HG03103 (cell line): Measurements from ENCODE around the gene SLC20A1.

ENCODE experiments used
- ATAC-seq: cut with Tn5 transposase; IDR thresholded peaks from one replicate; pipeline ENCODE4 v1.9.1; 2021; ENCODE audit warnings: low read depth; ENCODE audit not compliant: unreplicated experiment

The SLC20A1 gene

DNA sequence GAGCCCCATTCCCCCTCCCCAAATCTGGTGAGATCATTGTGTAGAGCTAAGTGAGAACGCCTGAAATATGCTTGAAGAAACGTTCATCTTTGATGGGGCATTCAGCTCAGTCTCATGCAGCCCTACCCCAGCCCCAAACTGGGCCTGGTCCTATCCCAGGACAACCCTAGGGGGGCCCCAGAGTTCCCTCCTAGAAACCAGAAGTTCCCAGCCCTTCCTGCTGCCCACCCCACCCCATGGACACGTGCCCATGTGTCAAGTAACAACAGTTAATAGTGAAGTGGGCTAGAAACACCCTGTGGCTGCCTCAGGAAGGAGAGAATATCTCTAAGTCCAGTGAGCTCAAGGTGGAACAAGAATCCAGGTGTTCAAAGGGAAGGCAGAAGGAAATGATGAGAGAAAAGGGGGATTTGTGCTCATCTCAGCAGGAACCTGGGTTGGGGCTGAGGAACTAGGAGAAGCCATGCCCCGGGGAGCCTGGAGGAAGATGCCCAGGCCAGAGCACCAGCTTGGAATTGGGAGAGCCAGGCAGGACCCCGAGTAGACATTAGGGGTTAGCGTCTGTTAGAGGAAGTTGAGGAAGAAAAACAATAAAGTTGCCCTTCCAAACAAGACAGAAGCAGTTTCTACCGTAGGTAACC lies 20.1 kb upstream of the SLC20A1 start:
- no peak for ATAC-seq

- peak; percentile 51 for ATAC-seq
Measured at GRCh38 chr2:112626604-112627059, 19.1 kb upstream of the SLC20A1 start.

DNA sequence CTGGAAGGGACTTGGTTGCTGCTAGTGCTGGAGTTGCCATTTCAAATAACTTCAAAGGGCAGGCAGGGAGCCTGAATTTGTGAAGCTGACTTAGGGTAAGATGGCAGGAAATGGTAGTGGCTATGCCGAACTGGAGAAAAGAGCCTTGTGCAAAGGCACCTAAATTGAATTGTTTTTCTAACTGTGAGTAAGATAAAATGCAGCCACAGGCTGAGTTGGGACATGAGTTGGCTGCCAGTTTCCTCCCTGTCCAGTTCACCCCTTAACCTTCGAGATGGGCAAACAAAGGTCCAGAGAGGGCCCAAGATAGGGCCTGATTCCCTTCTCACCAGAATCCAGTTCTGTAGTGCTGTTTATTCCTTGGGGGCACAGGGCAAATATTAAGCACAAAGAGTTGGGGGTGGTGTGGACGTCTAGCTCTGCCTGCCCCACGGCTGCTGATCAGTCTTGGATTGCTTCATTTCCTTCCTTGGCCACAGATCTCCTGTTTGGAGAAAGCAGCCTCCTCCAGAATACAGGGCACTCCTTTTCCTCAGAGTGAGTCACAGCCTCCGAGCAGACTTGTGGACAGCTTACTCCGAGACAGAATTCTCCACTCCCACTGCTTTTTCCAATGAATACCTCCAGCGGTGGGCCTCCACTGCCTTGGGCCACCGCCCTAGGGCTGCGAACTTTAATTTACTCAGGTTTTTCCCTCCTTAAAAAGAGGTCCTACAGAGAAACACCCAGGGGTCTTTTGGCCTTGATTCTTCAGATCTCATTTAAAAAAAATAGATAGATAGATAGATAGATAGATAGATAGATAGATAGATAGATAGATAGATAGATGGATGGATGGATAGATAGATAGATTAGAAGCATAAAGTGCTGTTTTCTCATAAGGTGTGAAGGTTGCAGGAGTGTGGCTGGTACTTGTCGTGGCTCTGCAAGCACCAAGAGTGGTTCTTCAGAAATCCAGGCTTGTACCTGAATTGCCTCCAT lies 18.4 kb upstream of the SLC20A1 start:
- no peak for ATAC-seq

DNA sequence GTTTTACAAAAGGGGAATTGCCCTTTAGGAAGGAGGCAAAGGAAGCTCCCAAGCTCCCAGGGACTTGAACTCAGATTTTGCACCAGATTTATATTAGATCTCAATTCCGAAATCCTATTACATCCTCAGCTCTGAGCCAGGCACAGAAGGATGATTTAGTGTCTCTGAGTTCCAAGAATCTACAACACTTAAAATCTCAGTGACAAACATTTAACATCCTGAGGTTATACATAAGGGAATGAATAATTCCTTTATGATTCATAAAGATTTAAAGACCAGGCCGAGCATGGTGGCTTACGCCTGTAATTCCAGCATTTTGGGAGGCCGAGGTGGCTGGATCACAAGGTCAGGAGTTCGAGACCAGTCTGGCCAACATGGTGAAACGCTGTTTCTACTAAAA lies 16.5 kb upstream of the SLC20A1 start:
- ATAC-seq, result no peak

- ATAC-seq, result no peak
Measured at GRCh38 chr2:112629823-112630222, 15.9 kb upstream of the SLC20A1 start.

DNA sequence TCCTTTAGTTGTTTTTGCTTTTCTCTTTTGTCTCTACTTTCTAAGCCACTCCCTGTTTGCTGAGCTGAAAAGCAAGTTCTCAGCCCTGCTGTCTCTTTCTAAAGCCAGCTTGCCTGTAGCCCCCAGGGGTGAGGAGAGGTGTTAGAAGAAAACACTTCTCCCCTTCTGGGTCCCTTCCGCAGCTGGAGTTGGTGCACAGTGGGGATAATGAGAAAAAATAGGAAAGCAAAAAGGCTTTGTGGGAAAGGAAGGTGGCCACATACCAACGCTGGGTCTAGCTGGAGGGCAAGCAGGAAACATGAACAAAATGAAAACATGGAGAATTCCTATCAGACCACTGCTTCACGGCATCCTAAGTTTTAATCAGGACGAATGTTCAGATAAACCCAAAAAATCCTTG lies 15.5 kb upstream of the SLC20A1 start:
- no peak for ATAC-seq

DNA sequence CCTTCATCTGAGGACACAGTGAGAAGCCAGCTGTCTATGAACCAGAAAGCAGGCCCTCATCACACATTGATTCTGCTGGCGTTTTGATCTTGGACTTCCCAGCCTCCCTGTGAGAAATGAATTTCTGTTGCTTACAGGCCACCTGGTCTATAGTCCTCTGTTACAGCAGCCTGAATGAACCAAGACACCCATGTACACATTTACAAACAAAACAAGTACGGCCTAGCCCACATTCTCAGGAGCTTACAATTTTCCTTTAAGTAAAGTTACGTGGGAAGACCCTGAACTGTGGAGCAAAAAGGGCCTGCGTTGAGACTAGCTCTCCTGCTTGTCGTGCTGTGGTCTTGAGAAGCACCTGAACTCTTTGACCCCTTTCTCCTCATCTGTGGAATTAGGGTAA lies 12.0 kb upstream of the SLC20A1 start:
- no peak for ATAC-seq

DNA sequence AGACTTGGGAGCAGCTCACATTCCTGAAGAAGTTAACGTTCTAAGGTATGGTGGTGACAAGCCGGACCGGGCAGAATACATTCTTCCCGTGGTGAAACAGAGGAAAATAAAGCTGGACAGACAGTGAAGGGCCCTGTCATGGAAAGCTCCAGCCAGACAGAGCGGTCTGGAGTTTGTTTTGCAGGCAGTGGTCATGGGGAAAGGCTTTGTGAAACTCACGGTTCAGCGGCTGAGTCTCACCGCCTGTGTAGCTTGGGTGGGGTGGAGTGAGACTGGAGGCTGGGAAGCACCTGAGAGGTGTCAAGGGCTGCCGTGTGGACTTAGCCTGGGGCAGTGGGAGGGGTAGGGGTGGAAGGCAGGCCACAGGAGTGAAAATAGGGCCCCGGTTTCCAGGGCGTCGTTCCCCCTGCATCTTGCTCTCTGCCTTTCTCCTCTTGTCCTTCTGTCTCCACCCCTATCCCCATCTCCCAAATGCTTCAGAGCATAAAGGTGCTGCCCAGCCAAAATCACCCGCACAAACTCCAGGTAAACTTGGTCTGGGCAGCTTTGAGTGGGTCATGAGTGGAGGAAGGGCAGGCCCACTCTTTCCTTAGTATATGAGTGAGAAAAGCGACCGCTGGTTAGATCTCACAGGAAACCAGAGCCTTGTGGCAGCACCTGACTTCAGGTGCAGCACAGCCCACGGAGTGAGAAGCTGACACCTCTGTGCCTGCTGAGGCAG lies 11.4 kb upstream of the SLC20A1 start:
- ATAC-seq, result no peak

DNA sequence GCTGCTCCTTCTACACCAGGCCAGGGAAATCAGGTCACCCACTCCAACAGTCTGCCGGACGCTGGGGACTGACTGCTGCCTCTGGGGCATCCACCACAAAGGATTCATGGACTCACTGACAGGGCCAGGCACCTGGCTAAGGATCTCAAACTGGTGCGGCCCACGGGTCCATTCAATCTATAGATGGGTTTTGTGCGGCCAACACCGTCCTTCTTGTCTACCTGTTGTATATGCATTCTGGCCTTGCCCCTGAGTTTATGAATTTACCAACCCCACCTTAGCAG lies 10.9 kb upstream of the SLC20A1 start:
- ATAC-seq, result no peak

GRCh38 chr2:112636605-112637288 lies 9.0 kb upstream of the SLC20A1 start:
- peak; percentile 57 for ATAC-seq

GRCh38 chr2:112637289-112637660 lies 8.5 kb upstream of the SLC20A1 start:
- ATAC-seq, result no peak

- no peak for ATAC-seq
Measured at GRCh38 chr2:112639936-112640335, 5.8 kb upstream of the SLC20A1 start.

DNA sequence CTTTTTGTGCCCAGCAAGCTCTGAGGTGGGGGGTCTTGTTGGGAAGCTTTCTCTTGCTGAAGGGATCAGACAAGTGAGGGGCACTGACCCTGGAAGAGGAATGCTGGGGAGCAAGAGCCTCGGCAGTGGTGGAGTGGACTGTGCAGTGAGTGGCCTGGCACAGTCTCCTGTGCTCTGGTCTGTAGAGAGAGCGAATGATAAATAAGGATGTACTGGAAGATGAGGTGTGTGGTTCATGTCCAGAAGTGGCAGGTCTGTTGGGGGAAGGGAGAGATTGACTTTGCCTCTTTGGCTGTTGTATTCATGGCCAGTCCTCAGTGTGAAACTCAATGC lies 5.3 kb upstream of the SLC20A1 start:
- ATAC-seq, result no peak

DNA sequence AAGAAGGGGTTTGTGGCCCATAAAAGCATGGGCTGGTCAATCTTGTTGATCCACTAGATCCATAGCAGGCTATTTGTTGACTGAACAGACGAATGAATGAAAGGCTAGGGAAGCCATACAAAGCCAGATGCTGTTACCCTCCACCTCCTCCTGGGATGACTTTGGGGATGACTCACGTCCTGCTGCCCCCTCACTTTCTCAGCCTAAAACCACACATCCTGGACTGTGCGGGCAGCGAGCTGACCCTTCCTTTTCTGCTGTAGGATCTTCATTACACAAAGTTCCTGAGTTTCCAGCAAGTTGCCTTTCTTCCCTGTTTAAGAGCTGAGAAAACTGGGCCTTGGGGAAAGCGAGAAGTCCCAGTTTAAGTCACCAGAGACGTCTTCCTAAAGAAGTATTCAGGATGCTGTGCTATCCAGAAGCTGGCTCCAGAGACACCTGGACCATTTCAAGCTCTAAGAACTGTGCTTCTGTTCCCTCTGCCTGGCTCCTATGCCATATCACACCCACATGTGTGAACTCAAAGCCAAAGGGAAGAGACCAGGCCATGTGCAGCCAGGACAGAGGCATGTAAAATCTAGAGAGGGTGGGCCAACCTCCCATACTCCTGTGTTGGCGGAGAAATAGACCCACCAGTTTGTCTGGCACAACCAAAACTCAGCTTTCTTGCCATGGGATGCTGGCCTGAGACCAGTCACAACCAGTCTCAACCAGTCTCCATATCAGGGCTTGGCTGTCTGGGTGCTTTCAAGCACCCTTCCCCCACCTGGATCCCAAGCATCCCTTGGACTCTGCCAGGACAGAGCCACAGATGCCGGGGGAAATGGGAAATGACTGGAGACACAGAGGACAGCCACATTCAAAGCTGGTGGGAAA lies 4.7 kb upstream of the SLC20A1 start:
- ATAC-seq, result no peak

- no peak for ATAC-seq
Measured at GRCh38 chr2:112641701-112642100, 4.0 kb upstream of the SLC20A1 start.

DNA sequence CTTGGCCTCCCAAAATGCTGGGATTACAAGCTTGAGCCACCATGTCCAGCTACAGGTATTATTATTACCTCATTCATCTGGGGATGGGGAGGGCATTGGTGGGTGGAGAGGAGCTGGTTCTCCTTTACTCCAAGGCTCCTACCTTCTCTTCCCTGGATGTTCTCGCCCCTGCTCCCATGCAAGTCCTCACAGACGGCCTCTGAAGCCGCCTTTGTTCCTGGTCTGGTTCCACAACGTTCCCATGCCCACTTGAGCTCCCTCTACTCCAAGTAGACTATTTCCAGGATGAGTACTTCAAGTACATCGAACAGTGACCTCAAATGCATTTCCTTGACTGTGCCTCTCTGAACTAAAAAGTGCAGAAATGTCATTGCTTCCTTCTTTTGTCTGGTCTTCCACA lies 3.2 kb upstream of the SLC20A1 start:
- no peak for ATAC-seq

GRCh38 chr2:112642966-112643365 lies 2.8 kb upstream of the SLC20A1 start:
- ATAC-seq, result no peak

DNA sequence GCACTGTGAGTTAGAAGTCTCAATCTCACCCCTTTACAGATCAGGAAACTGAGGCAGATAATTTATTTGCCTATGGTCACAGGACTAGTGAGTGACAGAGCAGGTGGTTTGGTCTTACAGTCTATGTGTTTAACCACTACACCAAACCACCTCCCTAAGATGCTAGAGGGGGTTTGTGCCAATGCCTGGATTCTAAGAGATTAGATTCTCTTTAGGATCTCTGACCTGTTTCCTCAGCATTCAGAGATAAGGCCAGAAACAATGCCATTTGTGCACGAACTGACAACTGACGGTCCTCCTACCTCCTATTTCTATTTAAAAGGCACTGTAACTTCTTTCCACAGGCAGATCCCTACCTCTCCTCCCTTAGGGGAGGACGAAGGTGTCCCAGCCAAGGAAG lies 2.3 kb upstream of the SLC20A1 start:
- ATAC-seq, result no peak

DNA sequence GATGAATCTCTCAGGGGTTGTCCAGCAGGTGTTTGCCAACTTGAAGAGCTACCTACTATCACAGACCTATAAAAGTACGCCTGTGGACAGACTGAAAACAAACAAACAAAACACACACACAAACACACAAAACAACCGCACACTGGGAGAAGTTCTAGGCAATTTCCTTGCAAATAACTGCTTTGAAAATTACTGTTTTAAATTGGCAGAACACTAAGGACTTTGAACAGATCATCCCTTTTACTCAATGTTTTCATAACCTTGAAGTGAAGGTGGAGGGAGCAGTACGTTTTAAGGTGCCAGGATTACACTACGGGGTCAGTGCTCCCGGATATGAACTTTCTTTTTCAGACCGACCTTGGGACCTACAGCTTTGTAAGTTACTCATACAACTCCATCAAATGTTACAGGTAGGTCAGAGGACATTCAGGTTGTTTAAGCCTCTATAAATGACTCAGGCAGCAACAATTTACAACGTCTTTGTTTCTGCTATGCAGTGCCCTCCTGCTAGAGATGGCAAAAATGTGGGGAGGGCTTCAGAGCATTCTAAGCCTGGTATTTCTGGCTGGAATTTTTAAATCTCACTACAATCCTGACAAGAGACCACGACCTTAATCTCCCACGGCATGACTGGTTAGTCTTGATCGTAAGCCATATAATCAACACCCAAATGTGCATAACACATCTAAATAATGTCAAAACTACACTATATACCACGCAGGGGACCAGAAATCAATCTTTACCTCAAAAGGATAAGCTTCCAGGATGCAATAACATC lies 1.4 kb upstream of the SLC20A1 start:
- no peak for ATAC-seq
